Measurements from ENCODE around the gene NEMP1. TPM values are rescaled to one million over a fixed set of nuclear protein-coding genes. Genes with fewer than 3 reads are reported as not detected.

NEMP1 gene
- total and polyA plus RNA-seq, 4 donors: 1.4 to 10.9 (median 3.2) TPM

DNA sequence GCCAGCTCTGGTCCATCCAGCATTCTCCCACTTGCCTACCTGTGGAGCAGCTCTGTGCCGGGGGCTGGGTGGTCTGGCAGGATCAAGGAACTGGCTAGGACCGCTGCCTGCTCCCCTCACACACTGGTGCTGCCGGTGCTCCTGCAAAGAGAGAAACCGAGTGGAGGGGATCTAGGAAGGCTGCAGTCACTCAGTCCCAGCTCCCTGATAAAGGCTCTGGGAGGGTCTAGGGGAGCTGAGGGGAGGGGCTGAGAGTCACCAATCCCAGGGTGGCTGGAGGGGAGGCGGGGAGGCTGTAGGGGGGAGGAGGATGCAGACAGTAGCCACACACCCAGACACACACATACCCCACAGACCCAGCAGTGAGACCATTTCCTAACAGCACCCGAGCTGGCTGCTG is 62.2 kb downstream of the NEMP1 start, which contains the start of gene TAC3:
Gene TAC3, minus strand, starts transcription at position 182 of the 400 bp plus-strand sequence. CDS start 732 bp downstream, outside the sequence.
- no peaks in the 10 kb centered on the region for H3K36me3 ChIP-seq (ENCODE audit: control insufficient read depth in 4 of 4, insufficient read depth in 3 of 4, low read depth in 1 of 4, low read length in 3 of 4)
- H3K27ac ChIP-seq (ENCODE audit: low read depth in 1 of 2, low read length in 2 of 2): no peak within 1 kb of the TSS
- H3K4me1 ChIP-seq (ENCODE audit: control insufficient read depth in 4 of 4, insufficient read depth in 4 of 4, low read length in 3 of 4): no peaks in the 10 kb centered on the region
- H3K27me3 ChIP-seq (ENCODE audit: control insufficient read depth in 4 of 4, insufficient read depth in 4 of 4, low read length in 3 of 4): no peaks in the 10 kb centered on the region
- H3K9ac ChIP-seq (ENCODE audit: low read depth in 1 of 2, low read length in 2 of 2): no peak within 1 kb of the TSS
- no peak for DNase-seq (ENCODE audit: low spot score)
- TF ChIP-seq FOXA2 (IDR thresholded peaks at IDR 0.05) (no peak), JUND (IDR thresholded peaks at IDR 0.05) (no peak), TAF1 (conservative IDR thresholded peaks at IDR 0.05) (no peak), RAD21 (IDR thresholded peaks at IDR 0.05) (no peak), SP1 (IDR thresholded peaks at IDR 0.05) (no peak), NR2F2 (IDR thresholded peaks at IDR 0.05) (no peak), FOXA1 (IDR thresholded peaks at IDR 0.05) (no peak), HNF4G (IDR thresholded peaks at IDR 0.05) (no peak), EGR1 (IDR thresholded peaks at IDR 0.05; ENCODE audit: low read depth in 2 of 2) (no peak), HNF4A (conservative IDR thresholded peaks at IDR 0.05) (no peak), GABPA (IDR thresholded peaks at IDR 0.05 in 1 of 2, conservative IDR thresholded peaks at IDR 0.05 in 1 of 2) (no peak), RXRA (IDR thresholded peaks at IDR 0.05) (no peak), YY1 (IDR thresholded peaks at IDR 0.05) (no peak)
- TF ChIP-seq, protein P1, sequence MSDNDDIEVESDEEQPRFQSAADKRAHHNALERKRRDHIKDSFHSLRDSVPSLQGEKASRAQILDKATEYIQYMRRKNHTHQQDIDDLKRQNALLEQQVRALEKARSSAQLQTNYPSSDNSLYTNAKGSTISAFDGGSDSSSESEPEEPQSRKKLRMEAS (IDR thresholded peaks at IDR 0.05): no peak
- TF ChIP-seq, protein P2, sequence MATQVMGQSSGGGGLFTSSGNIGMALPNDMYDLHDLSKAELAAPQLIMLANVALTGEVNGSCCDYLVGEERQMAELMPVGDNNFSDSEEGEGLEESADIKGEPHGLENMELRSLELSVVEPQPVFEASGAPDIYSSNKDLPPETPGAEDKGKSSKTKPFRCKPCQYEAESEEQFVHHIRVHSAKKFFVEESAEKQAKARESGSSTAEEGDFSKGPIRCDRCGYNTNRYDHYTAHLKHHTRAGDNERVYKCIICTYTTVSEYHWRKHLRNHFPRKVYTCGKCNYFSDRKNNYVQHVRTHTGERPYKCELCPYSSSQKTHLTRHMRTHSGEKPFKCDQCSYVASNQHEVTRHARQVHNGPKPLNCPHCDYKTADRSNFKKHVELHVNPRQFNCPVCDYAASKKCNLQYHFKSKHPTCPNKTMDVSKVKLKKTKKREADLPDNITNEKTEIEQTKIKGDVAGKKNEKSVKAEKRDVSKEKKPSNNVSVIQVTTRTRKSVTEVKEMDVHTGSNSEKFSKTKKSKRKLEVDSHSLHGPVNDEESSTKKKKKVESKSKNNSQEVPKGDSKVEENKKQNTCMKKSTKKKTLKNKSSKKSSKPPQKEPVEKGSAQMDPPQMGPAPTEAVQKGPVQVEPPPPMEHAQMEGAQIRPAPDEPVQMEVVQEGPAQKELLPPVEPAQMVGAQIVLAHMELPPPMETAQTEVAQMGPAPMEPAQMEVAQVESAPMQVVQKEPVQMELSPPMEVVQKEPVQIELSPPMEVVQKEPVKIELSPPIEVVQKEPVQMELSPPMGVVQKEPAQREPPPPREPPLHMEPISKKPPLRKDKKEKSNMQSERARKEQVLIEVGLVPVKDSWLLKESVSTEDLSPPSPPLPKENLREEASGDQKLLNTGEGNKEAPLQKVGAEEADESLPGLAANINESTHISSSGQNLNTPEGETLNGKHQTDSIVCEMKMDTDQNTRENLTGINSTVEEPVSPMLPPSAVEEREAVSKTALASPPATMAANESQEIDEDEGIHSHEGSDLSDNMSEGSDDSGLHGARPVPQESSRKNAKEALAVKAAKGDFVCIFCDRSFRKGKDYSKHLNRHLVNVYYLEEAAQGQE (IDR thresholded peaks at IDR 0.05): no peak
- TF ChIP-seq, protein P3, sequence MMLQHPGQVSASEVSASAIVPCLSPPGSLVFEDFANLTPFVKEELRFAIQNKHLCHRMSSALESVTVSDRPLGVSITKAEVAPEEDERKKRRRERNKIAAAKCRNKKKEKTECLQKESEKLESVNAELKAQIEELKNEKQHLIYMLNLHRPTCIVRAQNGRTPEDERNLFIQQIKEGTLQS (IDR thresholded peaks at IDR 0.05): no peak
- TF ChIP-seq, protein P4, sequence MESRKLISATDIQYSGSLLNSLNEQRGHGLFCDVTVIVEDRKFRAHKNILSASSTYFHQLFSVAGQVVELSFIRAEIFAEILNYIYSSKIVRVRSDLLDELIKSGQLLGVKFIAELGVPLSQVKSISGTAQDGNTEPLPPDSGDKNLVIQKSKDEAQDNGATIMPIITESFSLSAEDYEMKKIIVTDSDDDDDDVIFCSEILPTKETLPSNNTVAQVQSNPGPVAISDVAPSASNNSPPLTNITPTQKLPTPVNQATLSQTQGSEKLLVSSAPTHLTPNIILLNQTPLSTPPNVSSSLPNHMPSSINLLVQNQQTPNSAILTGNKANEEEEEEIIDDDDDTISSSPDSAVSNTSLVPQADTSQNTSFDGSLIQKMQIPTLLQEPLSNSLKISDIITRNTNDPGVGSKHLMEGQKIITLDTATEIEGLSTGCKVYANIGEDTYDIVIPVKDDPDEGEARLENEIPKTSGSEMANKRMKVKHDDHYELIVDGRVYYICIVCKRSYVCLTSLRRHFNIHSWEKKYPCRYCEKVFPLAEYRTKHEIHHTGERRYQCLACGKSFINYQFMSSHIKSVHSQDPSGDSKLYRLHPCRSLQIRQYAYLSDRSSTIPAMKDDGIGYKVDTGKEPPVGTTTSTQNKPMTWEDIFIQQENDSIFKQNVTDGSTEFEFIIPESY (IDR thresholded peaks at IDR 0.05): no peak
- H3K9me3 ChIP-seq (ENCODE audit: control insufficient read depth in 4 of 4, low read length in 3 of 4): no peaks in the 10 kb centered on the region
- WGBS: 74% methylated on average over 6 of the region's 6 CpGs
- H3K4me3 ChIP-seq (ENCODE audit: low read depth in 1 of 3, low read length in 3 of 3): no peak within 1 kb of the TSS

DNA sequence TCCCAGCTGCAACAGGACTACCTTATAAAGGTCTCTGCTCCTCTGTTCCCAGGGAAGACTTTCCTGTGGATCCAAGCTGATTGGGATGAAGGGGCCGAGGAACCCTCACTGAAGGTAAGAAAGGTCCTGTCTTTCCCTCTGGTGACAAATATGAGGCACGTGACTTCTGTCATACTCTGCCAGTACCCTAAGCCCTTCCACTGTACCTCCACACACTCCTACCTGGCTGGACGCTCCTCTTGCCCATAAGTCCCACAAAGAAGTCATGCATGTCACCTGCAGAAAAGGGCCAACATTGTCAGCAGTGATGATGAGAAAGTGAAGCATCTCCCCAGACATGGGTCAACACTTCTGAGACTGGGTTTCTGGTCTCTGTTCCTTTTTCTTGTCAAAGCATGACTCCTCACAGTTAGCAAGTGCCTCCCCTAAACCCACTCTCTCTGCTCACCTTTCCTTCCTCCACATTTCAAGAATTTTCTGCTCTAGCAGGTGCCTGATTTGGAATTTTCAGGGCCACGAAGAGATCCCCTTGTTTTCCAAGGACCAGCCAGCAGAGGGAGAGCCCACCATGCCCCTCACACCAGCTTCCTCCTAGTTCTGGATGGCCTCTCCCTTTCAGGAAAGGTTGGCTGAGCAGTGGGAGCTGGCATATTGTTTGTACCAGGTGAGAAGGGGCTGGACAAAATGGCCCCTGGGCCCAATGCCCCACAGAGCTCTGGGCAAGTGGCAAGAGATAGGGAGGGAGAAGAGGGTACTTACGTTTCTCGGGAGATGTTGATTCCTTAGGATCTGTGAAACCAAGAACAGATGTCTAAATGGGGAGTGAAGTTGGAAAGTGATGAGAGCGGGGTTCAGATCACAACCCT is 65.8 kb downstream of the NEMP1 start:
- no peak for TF ChIP-seq GABPA (IDR thresholded peaks at IDR 0.05 in 1 of 2, conservative IDR thresholded peaks at IDR 0.05 in 1 of 2)
- TF ChIP-seq FOXA1 (IDR thresholded peaks at IDR 0.05): no peak
- TF ChIP-seq RAD21 (IDR thresholded peaks at IDR 0.05): no peak
- TF ChIP-seq, protein P4 (IDR thresholded peaks at IDR 0.05): no peak
- TF ChIP-seq, protein P5, sequence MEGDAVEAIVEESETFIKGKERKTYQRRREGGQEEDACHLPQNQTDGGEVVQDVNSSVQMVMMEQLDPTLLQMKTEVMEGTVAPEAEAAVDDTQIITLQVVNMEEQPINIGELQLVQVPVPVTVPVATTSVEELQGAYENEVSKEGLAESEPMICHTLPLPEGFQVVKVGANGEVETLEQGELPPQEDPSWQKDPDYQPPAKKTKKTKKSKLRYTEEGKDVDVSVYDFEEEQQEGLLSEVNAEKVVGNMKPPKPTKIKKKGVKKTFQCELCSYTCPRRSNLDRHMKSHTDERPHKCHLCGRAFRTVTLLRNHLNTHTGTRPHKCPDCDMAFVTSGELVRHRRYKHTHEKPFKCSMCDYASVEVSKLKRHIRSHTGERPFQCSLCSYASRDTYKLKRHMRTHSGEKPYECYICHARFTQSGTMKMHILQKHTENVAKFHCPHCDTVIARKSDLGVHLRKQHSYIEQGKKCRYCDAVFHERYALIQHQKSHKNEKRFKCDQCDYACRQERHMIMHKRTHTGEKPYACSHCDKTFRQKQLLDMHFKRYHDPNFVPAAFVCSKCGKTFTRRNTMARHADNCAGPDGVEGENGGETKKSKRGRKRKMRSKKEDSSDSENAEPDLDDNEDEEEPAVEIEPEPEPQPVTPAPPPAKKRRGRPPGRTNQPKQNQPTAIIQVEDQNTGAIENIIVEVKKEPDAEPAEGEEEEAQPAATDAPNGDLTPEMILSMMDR (IDR thresholded peaks at IDR 0.05; ENCODE audit: low read depth, low read length, missing input control): no peak
- TF ChIP-seq TAF1 (conservative IDR thresholded peaks at IDR 0.05): no peak
- no peak for TF ChIP-seq RXRA (IDR thresholded peaks at IDR 0.05)
- DNase-seq (ENCODE audit: low spot score): no peak
- Histone ChIP-seq H3K27me3 (ENCODE audit: control insufficient read depth in 4 of 4, insufficient read depth in 4 of 4, low read length in 3 of 4) (no peaks in the 10 kb centered on the region), H3K9me3 (ENCODE audit: control insufficient read depth in 4 of 4, low read length in 3 of 4) (no peaks in the 10 kb centered on the region), H3K9ac (ENCODE audit: low read depth in 1 of 2, low read length in 2 of 2) (no peak overlapping the region), H3K27ac (ENCODE audit: low read depth in 1 of 2, low read length in 2 of 2) (no peak overlapping the region), H3K36me3 (ENCODE audit: control insufficient read depth in 4 of 4, insufficient read depth in 3 of 4, low read depth in 1 of 4, low read length in 3 of 4) (no peaks in the 10 kb centered on the region), H3K4me1 (ENCODE audit: control insufficient read depth in 4 of 4, insufficient read depth in 4 of 4, low read length in 3 of 4) (no peaks in the 10 kb centered on the region), H3K4me3 (ENCODE audit: low read depth in 1 of 3, low read length in 3 of 3) (no peak overlapping the region)
- 86% methylated on average over 7 of the region's 7 CpGs for WGBS

Data from liver (tissue), 9 donors.